ENCODE measurements around the gene CRYBA4. TPM values are rescaled to one million over a fixed set of nuclear protein-coding genes. Genes with fewer than 3 reads are reported as not detected.
"Not testable (repeated sequence)": the region's sequence is repeated elsewhere in the genome, so short reads cannot be mapped to it uniquely, and the experiment has no call there.

Gene CRYBA4
- total RNA-seq, 2 experiments from 2014 or later: not detected

DNA sequence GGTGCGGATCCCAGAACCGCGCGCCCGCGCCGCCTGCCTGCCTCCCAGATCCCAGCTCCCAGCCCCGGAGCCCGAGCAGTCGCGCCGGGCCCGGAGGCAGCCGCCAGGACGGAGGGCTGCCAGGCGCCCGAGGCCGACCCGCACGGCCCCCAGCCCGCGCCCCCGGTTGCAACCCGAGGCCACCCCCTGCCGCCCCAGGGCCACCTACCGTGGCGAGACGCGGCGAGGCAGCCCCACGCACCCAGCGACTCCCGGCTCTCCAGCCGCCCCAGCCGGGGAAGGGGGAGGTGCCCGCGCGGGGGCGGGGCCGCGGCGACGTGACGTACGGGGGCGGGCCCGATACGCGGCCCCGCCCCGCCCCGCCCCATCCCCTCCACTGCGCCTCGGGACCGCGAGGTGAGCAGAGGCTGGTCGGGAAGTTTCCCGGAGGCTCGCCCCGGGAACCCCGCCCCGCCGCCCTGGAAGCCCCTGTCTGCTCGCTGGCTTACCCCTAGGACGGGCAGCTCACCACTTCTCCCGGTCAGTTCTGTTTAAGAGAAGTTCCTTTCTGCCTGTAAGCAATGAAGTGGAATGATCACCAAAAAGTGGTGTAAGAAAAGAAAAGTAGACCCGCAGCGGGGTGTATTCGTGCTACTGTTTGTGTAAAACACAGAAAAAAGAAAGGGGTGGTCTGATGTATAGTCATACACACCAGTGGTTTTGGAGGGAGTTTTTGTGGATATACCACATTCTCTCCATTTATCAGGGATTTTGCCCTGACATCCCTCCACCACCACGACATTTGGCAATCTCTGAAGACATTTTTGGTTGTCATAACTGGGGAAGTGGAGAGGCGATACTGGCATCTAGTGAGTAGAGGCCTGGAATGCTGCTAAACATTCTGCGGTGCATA lies 31.7 kb upstream of the CRYBA4 start, which contains the start of gene TPST2:
TSS of gene TPST2 (minus strand) at position 288 of the 892 bp plus-strand sequence. CDS start 48,502 bp downstream, outside the sequence.
- ChIA-PET CTCF (no interaction called here), POLR2A (interaction anchor here (0.7 to 1.0 kb wide), 3 partner anchors 12 to 30 kb away, joined by 3 to 10 read pairs (median 7); no protein-coding TSS in a partner anchor)

DNA sequence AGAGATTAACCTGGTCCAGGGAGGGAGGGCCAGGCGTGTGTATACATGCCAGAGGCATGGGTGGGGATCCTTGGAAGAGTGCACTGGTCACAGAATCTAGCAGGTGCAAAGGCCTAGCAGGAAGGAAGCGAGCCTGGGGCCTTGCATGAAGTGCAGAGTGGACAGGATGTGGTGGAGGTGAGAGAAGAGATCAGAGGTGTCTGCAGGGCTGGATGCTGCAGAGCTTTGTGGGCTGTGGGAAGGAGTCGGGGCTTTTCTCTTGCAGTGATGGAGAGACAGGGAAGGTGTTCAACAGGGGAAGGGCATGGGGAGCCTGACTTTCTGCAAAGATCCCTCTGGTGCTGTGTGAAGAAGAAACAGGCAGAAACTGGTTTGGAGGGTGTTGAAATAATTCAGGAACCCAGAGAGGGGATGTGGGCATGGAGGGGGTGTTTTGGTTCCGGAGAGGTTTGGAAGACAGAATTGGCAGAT lies 29.3 kb upstream of the CRYBA4 start:
- ChIA-PET CTCF (no interaction called here), POLR2A (interaction anchor here (1.1 kb wide), 1 partner anchor 18 kb away, joined by 3 read pairs; no protein-coding TSS in a partner anchor)

DNA sequence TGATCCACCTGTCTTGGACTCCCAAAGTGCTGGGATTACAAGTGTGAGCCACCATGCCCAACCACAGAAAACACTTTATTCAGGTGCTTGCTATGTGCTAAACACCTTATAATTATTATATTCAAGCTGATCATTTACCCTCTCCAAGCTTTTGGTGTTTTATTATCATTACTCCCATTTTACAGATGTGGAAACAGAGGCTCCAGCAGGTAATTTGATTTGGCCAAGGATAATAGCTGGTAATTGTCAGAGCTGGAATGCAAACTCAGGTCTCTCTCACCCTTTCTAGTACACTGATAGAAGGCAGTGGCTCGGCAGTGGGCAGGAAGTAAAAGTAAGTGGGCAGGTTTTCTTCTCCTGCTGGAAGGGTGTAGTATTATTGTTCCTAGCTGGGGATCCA lies 28.0 kb upstream of the CRYBA4 start:
- ChIA-PET CTCF (interaction anchor here (1.3 kb wide), 1 partner anchor 91 kb away, joined by 3 read pairs; no protein-coding TSS in a partner anchor), POLR2A (no interaction called here)

DNA sequence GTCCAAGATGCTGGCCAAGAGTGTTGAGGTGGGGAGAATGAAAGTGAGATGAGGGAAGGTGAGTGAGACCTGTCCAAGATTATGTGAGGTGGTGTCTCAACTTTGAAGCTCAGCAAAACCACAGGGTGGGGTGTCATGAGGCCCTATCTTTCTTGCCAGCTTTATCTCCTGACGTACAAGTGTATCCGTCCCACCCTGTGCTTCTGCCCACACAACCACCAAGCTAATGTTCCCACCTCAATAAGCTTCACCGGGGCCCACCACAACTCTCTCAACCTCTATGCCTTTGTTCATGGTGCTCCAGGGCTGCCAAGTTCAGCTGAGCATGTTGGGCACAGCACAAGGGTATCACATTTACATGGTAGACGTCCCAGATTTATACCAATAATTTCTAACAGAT lies 24.7 kb upstream of the CRYBA4 start:
- ChIA-PET CTCF (interaction anchor here (1.0 to 1.8 kb wide), 4 partner anchors 45 to 113 kb away, joined by 3 to 9 read pairs (median 4); partner anchors contain the start of gene MIAT), POLR2A (no interaction called here)

DNA sequence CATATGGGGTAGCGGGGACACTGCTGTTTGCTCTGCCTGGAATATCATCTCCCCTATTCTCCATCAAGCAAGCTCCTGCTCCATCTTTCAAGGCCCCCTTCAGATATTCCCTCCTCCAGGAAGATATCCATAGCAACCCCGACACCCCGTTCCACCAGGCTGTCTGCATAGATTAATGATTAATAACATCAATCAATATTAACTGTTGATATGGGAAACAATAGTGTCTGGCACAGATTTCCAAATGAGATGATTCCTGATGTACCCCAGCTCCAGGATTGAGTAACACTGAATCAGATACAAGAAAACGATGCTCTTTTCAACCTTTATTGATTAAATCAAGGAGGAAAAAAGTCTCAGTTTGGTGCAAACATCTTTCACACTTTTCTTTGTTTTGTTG lies 24.3 kb upstream of the CRYBA4 start:
- CTCF ChIA-PET: interaction anchor here (1.0 to 1.8 kb wide), 4 partner anchors 44 to 113 kb away, joined by 3 to 9 read pairs (median 4); partner anchors contain the start of gene MIAT

DNA sequence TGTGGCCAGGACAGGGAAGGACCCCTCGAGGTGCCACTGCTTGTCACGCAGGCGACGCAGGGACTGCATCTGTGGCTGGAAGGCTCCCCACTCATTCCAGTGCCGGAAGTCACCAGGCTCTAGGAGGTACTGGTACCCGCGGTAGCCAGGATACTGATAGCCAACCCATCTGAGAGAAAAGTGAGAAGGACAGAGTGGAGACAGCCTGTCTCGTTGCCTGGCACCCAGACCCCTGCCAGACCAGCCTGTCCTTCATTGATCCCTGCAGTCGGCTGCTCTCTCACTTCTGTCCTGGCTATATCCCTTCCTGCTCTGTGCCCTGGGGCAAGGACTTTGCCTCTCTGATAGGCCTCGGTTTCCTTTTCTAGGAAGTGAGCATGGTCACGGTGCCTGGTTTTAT lies 22.3 kb upstream of the CRYBA4 start:
- POLR2A ChIA-PET: no interaction called here

More for the DNA sequence above, 24.3 kb upstream of the CRYBA4 start:
- POLR2A ChIA-PET: no interaction called here

DNA sequence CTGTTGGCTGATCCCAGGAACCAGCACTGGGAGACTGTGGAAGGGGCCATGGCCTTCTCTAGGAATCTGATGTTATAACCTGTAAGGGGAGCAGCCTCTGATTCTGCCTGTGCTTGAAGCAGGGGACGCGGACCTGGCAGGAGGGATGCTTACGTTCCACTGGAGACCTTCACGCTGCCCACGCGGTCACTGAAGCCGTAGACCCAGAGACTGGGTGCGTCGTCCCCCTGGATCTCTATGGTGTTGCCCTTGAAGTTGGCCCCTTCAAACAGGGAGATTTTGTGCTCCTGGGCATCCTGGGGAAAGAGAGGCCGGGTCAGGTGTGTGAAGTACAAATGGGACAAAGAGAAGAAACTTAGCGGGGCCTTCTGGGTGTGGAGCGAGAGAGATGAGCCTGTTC lies 20.0 kb upstream of the CRYBA4 start:
- POLR2A ChIA-PET: interaction anchor here (0.5 kb wide), 1 partner anchor 40 kb away, joined by 16 read pairs; no protein-coding TSS in a partner anchor
- CTCF ChIA-PET: interaction anchor here (0.9 kb wide), 1 partner anchor 13 kb away, joined by 3 read pairs; no protein-coding TSS in a partner anchor

More for the DNA sequence above, 22.3 kb upstream of the CRYBA4 start:
- CTCF ChIA-PET: no interaction called here

DNA sequence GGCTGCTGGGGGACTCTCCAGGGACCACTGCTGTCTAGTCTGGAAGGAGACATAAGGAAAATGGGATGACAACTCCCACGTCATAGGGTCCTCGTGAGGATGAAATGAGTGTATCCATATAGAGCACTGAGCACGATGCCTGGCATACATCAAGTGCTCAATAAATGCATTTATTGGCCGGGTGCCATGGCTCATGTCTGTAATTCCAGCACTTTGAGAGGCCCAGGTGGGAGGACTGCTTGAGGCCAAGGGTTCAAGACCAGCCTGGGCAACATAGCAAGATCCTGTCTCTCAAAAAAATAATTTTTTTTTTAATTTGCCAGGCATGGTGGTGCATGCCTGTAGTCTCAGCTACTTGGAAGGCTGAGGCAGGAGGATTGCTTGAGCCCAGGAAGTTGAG lies 19.6 kb upstream of the CRYBA4 start:
- POLR2A ChIA-PET: no interaction called here
- CTCF ChIA-PET: interaction anchor here (0.9 kb wide), 1 partner anchor 13 kb away, joined by 3 read pairs; no protein-coding TSS in a partner anchor

DNA sequence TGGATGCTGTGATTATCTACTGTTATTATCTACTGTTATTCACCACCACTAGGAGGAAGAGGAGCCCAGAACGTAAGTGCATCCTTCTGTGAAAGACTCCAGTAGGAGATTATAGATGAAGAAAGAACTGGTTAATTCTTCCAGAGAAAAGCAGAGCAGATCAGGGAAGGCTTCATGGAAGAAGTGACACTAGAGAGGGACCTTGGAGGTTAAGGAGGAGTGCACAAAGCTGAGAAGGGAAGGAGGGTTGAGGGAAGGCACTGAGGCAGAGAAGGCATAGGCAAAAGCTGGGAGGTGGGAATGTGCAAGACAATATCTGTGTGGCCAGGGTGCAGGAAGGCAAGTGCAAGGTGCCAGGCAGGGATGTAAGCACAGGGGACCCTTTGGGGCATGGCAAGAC lies 17.4 kb upstream of the CRYBA4 start:
- CTCF ChIA-PET: no interaction called here
- POLR2A ChIA-PET: interaction anchor here (0.5 kb wide), 1 partner anchor 38 kb away, joined by 7 read pairs; no protein-coding TSS in a partner anchor

DNA sequence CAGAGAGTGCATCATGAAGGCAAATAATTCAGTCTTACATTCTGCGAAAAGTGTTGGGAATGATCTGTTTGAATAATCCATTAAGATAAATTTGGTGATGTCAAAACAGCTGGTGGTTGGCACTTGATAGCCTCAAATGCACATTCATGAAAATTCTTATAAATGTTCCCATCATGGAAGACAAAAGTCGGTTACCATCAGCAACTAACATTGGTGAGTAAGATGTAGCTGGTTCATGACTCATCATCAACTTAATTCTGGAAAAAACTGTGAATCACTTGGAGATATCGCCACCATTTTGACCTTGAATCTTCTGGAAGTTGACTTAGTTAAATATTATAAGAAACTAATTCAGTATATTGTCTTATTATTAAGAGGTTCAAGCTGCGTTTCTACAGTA lies 15.2 kb upstream of the CRYBA4 start:
- ChIA-PET CTCF (no interaction called here), POLR2A (interaction anchor here (0.5 to 0.6 kb wide), 2 partner anchors 35 to 38 kb away, joined by 7 to 10 read pairs; no protein-coding TSS in a partner anchor)

DNA sequence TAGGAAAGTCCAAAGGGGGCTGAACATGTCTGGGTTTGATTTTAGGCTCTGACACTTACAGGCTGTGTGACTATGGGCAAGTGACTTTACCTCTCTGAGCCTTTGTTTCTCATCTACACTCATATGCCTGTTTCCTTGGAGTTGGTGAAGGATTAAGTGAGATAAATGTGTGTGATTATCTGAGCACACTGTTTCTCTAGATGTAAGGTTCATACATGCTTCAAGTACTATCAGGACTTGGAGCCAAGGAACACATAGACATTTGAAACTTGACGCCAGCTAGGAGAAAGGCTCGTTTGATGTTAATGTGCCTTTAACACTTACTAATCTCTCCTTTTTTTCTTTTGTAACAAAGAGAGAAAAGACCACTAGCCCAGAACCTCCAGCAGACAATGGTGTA lies 13.6 kb upstream of the CRYBA4 start:
- ChIA-PET POLR2A (no interaction called here), CTCF (no interaction called here)

DNA sequence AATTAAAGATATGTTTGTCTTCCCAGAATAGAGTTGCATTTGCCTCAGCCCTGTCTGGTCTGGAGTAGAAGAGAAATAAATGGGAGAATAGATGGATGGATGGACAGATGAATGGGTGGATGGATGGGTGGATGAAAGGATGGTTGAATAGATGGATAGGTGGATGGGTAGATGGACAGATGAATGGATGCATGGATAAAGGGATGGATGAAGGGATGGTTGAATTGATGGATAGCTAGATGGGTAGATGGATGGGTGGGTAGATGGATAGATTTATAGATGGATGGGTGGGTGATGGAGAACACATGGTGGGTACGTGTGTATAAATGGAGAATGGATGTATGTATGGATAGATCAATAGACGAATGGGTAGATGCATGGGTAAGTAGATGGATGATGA lies 12.5 kb upstream of the CRYBA4 start:
- CTCF ChIA-PET: no interaction called here
- POLR2A ChIA-PET: interaction anchor here (0.6 kb wide), 1 partner anchor 38 kb away, joined by 9 read pairs; no protein-coding TSS in a partner anchor

DNA sequence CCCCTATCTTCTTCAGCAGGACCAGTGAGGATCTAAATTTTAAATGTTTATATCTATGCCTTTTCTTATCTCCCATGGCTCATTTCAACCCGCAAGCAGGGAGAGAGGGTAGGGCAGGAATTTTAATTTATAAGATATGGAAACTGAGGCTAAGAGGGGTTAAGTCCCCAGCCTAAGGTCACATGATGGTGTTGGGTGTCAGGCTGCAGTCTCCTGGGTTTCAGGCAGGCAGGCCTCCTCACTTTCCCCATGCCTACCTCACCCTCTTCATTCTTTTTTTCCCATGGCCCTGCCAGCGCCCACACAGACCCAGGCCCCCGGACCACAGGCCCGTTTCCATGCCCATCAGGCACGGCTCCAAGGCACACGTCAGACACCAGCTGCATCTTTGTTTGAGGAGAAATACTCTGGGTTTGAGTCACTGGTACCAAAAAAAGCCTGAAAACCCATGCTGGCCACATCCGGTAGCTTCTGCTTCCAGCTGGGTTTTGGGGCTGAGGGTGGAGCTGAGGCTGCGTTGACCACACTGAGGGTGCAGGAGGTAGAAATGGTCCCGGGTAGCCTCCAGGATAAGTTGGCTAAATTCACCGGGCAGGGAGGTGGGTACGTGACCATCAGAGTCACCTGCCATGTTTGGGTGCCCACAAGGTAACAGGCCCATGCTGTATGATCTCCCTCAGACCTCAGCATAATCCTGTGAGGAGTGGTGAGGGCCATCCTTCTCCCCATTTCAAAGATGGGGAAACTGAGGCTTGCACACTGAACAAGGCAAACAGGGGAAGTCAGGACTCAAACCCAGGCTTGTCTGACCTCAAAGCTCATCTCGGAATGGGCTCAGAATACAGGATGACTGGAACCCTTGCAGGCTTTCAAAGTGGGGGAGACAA lies 11.4 kb upstream of the CRYBA4 start:
- CTCF ChIA-PET: interaction anchor here (1.1 to 1.4 kb wide), 2 partner anchors 38 to 42 kb away, joined by 3 to 5 read pairs; no protein-coding TSS in a partner anchor
- POLR2A ChIA-PET: interaction anchor here (1.2 to 1.3 kb wide), 2 partner anchors 18 to 32 kb away, joined by 3 to 6 read pairs; no protein-coding TSS in a partner anchor

DNA sequence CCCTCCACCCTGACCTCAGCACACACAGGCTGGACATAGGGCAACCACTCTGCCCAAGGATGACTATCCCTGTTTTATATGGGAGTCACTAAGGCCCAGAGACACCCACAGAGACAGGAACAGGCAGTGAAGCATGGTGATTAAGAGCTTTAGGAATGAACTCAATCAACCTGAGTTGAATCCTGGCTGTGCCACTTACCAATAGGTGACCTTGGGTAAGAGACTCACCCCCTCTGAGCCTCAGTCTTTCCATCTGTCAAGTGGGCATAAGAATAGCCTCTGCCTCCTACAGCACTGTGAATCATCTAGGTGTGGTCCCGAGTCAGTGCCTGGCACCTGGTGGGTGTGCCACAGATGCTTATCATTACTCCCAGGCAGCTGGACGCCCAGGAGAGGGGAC lies 10.8 kb upstream of the CRYBA4 start:
- ChIA-PET POLR2A (interaction anchor here (1.2 to 1.3 kb wide), 2 partner anchors 19 to 31 kb away, joined by 3 to 6 read pairs; no protein-coding TSS in a partner anchor), CTCF (interaction anchor here (0.7 to 1.4 kb wide), 3 partner anchors 38 to 130 kb away, joined by 3 to 5 read pairs (median 4); no protein-coding TSS in a partner anchor)

DNA sequence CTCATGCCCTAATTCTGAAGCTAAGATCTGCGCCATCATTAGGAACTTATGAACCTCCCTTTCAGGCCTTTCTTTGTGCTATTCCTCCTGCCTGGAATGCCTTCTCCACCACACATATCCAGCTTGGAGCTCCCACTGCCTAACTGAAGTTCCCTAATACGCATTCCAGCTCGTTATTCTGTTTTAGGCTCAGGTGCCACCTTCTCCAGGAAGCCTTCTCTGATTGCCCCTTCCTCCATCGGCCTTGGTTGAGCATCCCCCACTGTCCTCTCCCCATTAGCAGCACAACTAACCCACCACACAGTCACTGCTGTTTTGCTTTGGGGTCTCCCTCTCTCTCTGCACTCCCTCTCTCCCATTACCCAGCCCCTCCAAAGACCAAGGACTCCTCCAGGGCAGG lies 9.1 kb upstream of the CRYBA4 start:
- CTCF ChIA-PET: interaction anchor here (1.3 kb wide), 1 partner anchor 11 kb away, joined by 3 read pairs; no protein-coding TSS in a partner anchor

DNA sequence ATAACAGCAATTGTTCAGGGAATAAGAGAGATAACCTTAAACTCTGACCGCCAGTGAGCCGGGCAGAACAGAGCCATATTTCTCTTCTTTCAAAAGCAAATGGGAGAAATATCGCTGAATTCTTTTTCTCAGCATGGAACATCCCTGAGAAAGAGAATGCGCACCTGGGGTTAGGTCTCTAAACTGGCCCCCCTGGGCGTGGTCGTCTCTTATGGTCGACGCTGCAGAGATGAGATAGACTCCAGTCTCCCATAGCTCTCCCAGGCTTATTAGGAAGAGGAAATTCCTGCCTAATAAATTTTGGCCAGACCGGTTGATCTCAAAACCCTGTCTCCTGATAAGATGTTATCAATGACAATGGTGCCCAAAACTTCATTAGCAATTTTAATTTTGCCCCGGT lies 8.0 kb upstream of the CRYBA4 start:
- CTCF ChIA-PET, POLR2A ChIA-PET: not testable (repeated sequence)

More for the DNA sequence above, 9.1 kb upstream of the CRYBA4 start:
- POLR2A ChIA-PET: interaction anchor here (1.2 kb wide), 1 partner anchor 11 kb away, joined by 3 read pairs; no protein-coding TSS in a partner anchor

DNA sequence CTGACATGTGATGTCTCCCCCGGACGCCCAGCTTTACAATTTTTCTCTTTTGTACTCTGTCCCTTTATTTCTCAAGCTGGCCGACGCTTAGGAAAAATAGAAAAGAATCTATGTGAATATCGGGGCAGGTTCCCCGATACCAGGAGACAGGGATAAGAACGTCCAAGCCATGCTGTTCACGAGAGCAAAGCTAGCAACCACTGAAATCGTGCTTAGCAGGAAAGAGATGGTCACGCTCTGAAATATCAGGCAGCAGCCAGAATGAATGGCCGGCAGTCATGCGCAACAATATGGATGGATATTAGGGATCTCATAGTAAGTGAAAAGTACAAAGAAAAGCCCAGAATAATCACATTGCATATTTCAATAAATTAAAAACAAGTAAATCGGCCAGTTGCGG lies 7.4 kb upstream of the CRYBA4 start:
- ChIA-PET CTCF (no interaction called here), POLR2A (no interaction called here)

DNA sequence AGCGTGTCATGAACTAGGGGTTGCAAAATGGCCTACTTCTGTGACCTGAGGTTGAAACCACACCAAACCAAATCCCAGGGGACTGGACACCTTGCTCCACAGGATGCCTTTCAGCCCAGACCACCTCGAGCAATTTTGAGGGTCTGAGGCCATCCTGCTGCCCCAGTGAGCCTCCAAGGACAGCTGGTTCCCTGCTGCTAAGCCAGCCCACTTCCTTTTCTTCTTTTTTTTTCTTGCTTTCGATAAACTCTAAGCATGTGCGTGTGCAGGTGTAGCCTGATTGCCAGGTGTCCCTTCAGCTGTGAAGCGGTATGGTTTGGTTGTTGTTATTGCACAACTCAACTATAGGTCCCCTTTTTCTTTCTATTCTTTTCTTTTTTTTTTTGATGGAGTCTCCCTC lies 6.6 kb upstream of the CRYBA4 start:
- ChIA-PET POLR2A (no interaction called here), CTCF (no interaction called here)

DNA sequence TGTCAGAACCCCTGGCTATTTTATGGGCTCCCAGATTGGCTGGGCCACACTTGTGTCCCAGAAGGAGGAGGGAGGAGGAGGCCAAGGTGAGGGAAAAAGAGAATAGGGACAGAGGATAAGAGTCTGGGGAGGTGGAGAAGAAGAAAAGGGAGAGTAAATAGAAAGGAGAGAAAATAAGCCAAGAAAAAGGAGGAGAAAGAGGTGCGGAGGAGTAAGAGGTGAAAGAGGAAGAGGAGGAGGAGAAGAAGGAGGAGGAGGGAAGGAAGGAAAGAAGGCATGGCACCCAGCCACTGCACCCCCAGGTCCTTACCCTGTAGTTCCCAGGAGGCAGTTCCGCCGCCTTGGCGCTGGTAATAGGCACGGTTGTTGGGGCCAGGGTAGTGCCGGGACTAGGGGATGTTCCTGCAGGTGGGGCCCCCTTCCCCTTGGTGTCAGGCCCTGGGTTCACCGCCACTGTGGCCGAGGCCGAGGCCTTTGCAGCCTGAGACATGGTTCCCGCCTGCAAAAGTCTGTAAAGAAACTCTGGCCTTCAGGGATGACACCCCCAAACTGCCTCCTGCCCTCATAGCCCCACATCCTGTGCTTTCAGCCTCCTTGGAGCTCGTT lies 5.8 kb upstream of the CRYBA4 start:
- ChIA-PET CTCF (no interaction called here), POLR2A (interaction anchor here (0.5 to 0.7 kb wide), 2 partner anchors 25 to 77 kb away, joined by 3 to 4 read pairs; no protein-coding TSS in a partner anchor)

Data from activated CD8-positive, alpha-beta memory T cell treated with anti-CD3 and anti-CD28 coated beads for 36 hours (primary cell).